ENCODE data around the gene IL20RA. TPM values are rescaled to one million over a fixed set of nuclear protein-coding genes. Genes with fewer than 3 reads are reported as not detected.
"Not testable (repeated sequence)": the region's sequence is repeated elsewhere in the genome, so short reads cannot be mapped to it uniquely, and the experiment has no call there.

Gene IL20RA
- total RNA-seq, 2 experiments from 2014 or later = not detected

- POLR2A ChIA-PET; H3K4me3 Mint-ChIP-seq; DNase-seq; H3K36me3 Mint-ChIP-seq (ENCODE audit: low read depth); H3K4me1 Mint-ChIP-seq; H3K27ac Mint-ChIP-seq; H3K9me3 Mint-ChIP-seq: not testable (repeated sequence)
- CTCF ChIA-PET = interaction anchor here (0.6 kb wide), 1 partner anchor 75 kb away, joined by 3 read pairs; no protein-coding TSS in a partner anchor
- H3K27me3 Mint-ChIP-seq = peaks cover 51% of the 10 kb centered on the region
Observed at GRCh38 chr6:137075790-137076189, 31.0 kb upstream of the IL20RA start.

DNA sequence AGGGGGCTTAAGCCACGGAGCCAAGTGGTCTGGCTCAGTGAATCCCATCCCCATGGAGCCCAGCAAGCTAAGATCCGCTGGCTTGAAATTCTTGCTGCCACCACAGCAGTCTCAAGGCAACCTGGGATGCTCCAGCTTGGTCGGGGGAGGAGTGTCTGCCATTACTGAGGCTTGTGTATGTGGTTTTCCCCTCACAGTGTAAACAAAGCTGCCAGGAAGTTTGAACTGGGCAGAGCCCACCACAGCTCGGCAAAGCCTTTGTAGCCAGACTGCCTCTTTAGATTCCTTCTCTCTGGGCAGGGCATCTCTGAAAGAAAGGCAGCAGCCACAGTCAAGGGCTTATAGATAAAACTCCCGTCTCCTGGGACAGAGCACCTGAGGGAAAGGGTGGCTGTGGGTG is 25.5 kb upstream of the IL20RA start:
- POLR2A ChIA-PET = no interaction called here
- DNase-seq = no peak
- Mint-ChIP-seq H3K36me3 (ENCODE audit: low read depth) (no peaks in the 10 kb centered on the region), H3K27me3 (peaks cover 70% of the 10 kb centered on the region), H3K9me3 (no peaks in the 10 kb centered on the region), H3K27ac (no peak overlapping the region), H3K4me1 (peaks cover 4% of the 10 kb centered on the region), H3K4me3 (no peak overlapping the region)
- CTCF ChIA-PET = no interaction called here

- no peak overlapping the region for H3K27ac Mint-ChIP-seq
- no peak for DNase-seq
- no peaks in the 10 kb centered on the region for H3K36me3 Mint-ChIP-seq (ENCODE audit: low read depth)
- no peak overlapping the region for H3K4me3 Mint-ChIP-seq
- POLR2A ChIA-PET = no interaction called here
- peaks cover 4% of the 10 kb centered on the region for H3K4me1 Mint-ChIP-seq
- H3K27me3 Mint-ChIP-seq = peaks cover 52% of the 10 kb centered on the region
- CTCF ChIA-PET = no interaction called here
- H3K9me3 Mint-ChIP-seq = no peaks in the 10 kb centered on the region
Observed at GRCh38 chr6:137067399-137067798, 22.6 kb upstream of the IL20RA start.

DNA sequence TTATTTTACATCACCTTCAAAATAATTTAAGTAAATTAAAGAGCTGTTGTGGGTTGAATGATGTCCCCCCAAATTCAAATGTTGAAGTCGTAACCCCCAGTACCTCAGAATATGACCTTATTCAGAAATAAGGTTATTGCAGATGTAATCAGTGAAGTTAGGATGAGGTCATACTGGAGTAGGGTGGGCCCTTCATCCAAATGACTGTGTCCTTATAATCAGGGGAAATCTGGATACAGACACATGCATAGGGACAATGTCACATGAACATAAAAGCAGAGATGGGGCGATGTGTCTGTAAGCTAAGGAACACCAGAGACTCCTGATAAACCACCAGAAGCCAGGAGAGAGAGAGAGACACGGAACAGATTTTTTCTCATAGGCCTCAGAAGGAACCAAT is 13.3 kb upstream of the IL20RA start:
- POLR2A ChIA-PET = no interaction called here
- H3K4me1 Mint-ChIP-seq = no peaks in the 10 kb centered on the region
- no peak for DNase-seq

GRCh38 chr6:137056121-137056880 is 11.5 kb upstream of the IL20RA start:
- no peaks in the 10 kb centered on the region for H3K4me1 Mint-ChIP-seq
- no peaks in the 10 kb centered on the region for H3K9me3 Mint-ChIP-seq
- POLR2A ChIA-PET = no interaction called here
- no peak overlapping the region for H3K27ac Mint-ChIP-seq
- no peaks in the 10 kb centered on the region for H3K36me3 Mint-ChIP-seq (ENCODE audit: low read depth)
- H3K4me3 Mint-ChIP-seq = no peak overlapping the region
- CTCF ChIA-PET = no interaction called here
- DNase-seq = no peak
- H3K27me3 Mint-ChIP-seq = peaks cover 29% of the 10 kb centered on the region

More for the DNA sequence above, 13.3 kb upstream of the IL20RA start:
- Mint-ChIP-seq H3K4me3 (no peak overlapping the region), H3K27ac (no peak overlapping the region), H3K9me3 (no peaks in the 10 kb centered on the region), H3K36me3 (ENCODE audit: low read depth) (no peaks in the 10 kb centered on the region), H3K27me3 (peaks cover 17% of the 10 kb centered on the region)
- CTCF ChIA-PET = no interaction called here

GRCh38 chr6:137051790-137052472 is 7.2 kb upstream of the IL20RA start:
- ChIA-PET POLR2A (no interaction called here), CTCF (no interaction called here)
- no peak for DNase-seq
- no peak overlapping the region for H3K27ac Mint-ChIP-seq
- H3K36me3 Mint-ChIP-seq (ENCODE audit: low read depth) = no peaks in the 10 kb centered on the region
- H3K9me3 Mint-ChIP-seq = no peaks in the 10 kb centered on the region
- H3K4me1 Mint-ChIP-seq = no peaks in the 10 kb centered on the region
- peaks cover 57% of the 10 kb centered on the region for H3K27me3 Mint-ChIP-seq
- no peak overlapping the region for H3K4me3 Mint-ChIP-seq

DNA sequence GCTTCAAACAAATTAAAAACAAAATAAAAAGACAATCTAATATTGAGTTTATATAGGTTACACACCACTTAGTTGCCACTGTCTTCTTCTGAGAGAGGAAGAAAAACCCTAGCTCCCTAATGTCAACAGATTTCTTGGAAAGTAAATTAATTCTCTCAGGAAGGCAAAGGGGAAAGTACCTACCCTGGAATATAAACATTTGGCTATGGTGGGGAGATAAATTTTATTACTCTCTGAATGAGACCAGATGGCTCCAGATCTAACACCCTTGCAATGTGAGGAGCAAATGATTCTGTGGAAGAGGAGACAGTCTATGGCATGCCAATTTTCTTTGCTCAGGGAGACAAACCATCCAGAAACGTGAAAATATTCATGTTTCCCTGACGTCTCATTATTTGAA is 4.3 kb upstream of the IL20RA start:
- no peaks in the 10 kb centered on the region for H3K9me3 Mint-ChIP-seq
- H3K36me3 Mint-ChIP-seq (ENCODE audit: low read depth) = no peaks in the 10 kb centered on the region
- H3K4me1 Mint-ChIP-seq = peaks cover 2% of the 10 kb centered on the region
- CTCF ChIA-PET = no interaction called here
- POLR2A ChIA-PET = no interaction called here
- DNase-seq = no peak
- H3K4me3 Mint-ChIP-seq = no peak overlapping the region
- H3K27ac Mint-ChIP-seq = no peak overlapping the region
- H3K27me3 Mint-ChIP-seq = peaks cover 65% of the 10 kb centered on the region

DNA sequence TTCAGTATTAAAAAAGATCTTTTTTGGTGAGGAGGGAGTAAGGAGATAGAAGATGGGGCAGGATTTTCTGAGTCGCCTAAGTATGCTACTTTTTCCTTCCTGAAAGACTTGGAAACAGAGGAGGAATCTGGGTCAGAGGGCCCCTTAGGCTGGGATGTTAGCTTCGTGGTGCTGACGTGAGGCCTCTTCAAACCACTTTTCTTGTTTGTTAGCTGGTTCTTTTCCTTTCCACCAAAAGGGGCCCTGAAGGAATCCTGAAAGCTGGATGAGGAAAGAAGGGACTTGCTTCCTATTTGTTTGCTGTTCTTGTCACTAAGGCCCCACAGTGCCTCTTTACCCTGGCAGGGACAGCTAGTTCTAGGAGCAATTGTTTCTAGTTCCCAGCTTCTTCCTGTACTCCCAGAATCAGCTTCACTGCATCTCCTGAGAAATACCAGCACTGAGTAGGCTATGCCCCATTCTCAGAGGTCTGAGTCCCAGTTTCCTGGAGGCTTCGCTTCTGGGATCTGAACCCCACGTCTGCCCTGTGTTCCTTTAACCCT is 2.2 kb upstream of the IL20RA start:
- no peaks in the 10 kb centered on the region for H3K9me3 Mint-ChIP-seq
- H3K36me3 Mint-ChIP-seq (ENCODE audit: low read depth) = no peaks in the 10 kb centered on the region
- H3K4me3 Mint-ChIP-seq = no peak overlapping the region
- CTCF ChIA-PET = no interaction called here
- DNase-seq = no peak
- H3K27me3 Mint-ChIP-seq = peaks cover 77% of the 10 kb centered on the region
- H3K27ac Mint-ChIP-seq = no peak overlapping the region
- peaks cover 5% of the 10 kb centered on the region for H3K4me1 Mint-ChIP-seq
- POLR2A ChIA-PET = no interaction called here

GRCh38 chr6:137045222-137045789 is 541 bp upstream of the IL20RA start:
- no peak for DNase-seq
- ChIA-PET POLR2A (no interaction called here), CTCF (no interaction called here)
- Mint-ChIP-seq H3K9me3 (no peaks in the 10 kb centered on the region), H3K36me3 (ENCODE audit: low read depth) (no peaks in the 10 kb centered on the region), H3K4me1 (peaks cover 5% of the 10 kb centered on the region), H3K27ac (no peak overlapping the region), H3K4me3 (peak overlapping the region; percentile 40), H3K27me3 (peaks cover 81% of the 10 kb centered on the region)

DNA sequence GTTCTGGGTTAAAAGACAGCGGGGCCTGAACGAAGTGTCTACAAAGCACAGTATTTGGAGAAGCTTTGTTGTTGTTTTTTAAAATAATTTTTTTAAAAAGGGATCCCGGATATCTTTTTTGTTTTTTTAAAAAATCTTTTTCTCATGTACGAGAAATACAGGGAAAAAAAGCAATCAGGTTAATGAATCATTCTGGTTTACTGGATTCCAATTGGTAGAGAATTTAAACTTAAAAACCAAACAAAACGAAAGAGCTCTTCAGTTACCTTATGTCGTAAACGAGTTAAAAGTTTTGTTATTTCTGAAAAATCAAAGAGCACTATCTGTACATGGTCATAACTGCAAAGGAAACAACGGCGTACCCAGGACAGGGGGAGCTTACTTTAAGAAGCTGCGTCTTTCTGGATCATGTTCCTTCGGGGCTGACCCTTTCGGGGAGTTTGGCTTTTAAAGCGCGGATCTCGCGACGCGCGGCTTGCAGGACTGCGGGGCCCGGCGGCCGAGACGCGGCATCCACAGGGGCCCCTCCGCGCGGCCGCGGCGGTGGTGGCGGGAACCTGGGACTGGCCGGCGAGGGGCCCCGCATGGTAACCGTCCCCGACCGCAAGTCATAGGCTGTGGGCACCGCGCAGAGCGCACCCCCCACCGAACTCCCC is 927 bp downstream of the IL20RA start:
- ChIA-PET CTCF (interaction anchor here (0.7 kb wide), 3 partner anchors 50 to 1958 kb away, joined by 4 read pairs; no protein-coding TSS in a partner anchor), POLR2A (interaction anchor here (1.0 to 1.3 kb wide), 2 partner anchors 10 to 121 kb away, joined by 3 to 4 read pairs; partner anchors contain the start of gene SLC35D3)
- H3K4me1 Mint-ChIP-seq = peaks cover 5% of the 10 kb centered on the region
- peaks cover 87% of the 10 kb centered on the region for H3K27me3 Mint-ChIP-seq
- no peaks in the 10 kb centered on the region for H3K9me3 Mint-ChIP-seq
- H3K36me3 Mint-ChIP-seq (ENCODE audit: low read depth) = no peaks in the 10 kb centered on the region
- H3K4me3 Mint-ChIP-seq = peak overlapping the region; percentile 67
- H3K27ac Mint-ChIP-seq = no peak overlapping the region
- no peak for DNase-seq

- H3K27ac Mint-ChIP-seq = no peak overlapping the region
- DNase-seq = no peak
- POLR2A ChIA-PET = no interaction called here
- no peaks in the 10 kb centered on the region for H3K9me3 Mint-ChIP-seq
- CTCF ChIA-PET = interaction anchor here (1.5 kb wide), 1 partner anchor 8 kb away, joined by 3 read pairs; no protein-coding TSS in a partner anchor
- no peaks in the 10 kb centered on the region for H3K36me3 Mint-ChIP-seq (ENCODE audit: low read depth)
- peaks cover 5% of the 10 kb centered on the region for H3K4me1 Mint-ChIP-seq
- no peak overlapping the region for H3K4me3 Mint-ChIP-seq
- peaks cover 83% of the 10 kb centered on the region for H3K27me3 Mint-ChIP-seq
Observed at GRCh38 chr6:137040393-137040792, 4.4 kb downstream of the IL20RA start.

GRCh38 chr6:137039010-137039409 is 5.8 kb downstream of the IL20RA start:
- Mint-ChIP-seq H3K4me3 (no peak overlapping the region), H3K9me3 (no peaks in the 10 kb centered on the region), H3K4me1 (peaks cover 6% of the 10 kb centered on the region), H3K36me3 (ENCODE audit: low read depth) (peaks cover under 1% of the 10 kb centered on the region), H3K27me3 (peaks cover 81% of the 10 kb centered on the region), H3K27ac (no peak overlapping the region)
- no peak for DNase-seq
- CTCF ChIA-PET = interaction anchor here (0.8 to 1.5 kb wide), 2 partner anchors 7 to 10 kb away, joined by 3 read pairs; no protein-coding TSS in a partner anchor
- POLR2A ChIA-PET = no interaction called here

Data from activated CD4-positive, alpha-beta memory T cell treated with anti-CD3 and anti-CD28 coated beads, Interleukin-2, amount 10 ng/mL, durations not matched to agents 7 days and 5 days (primary cell).